ENCODE measurements around the gene ENOX2.
A peak's percentile ranks its signal among the peaks of the same experiment; 100 is the strongest.

Gene ENOX2

DNA sequence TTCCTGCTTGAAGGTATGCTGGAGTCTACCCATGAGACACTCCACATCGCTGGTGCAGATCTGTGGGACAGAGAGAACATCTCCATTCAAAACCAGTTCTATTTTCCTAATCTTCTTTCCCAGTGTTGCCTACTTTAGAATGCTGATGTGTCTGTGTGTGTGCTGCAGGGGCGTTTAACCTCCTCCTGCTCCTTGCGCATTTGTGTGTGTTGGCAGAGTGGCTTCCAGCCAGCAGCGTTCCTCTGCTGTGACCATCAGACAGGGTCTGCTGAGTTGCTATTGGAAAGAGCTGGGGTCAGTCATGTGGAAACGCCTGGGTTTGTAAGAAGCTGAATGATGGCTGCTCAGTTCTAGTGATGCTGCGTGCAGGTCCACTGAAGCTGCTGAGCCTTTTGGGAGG is 277.6 kb downstream of the ENOX2 start:
- DNase-seq (ENCODE audit: low spot score), result no peak

DNA sequence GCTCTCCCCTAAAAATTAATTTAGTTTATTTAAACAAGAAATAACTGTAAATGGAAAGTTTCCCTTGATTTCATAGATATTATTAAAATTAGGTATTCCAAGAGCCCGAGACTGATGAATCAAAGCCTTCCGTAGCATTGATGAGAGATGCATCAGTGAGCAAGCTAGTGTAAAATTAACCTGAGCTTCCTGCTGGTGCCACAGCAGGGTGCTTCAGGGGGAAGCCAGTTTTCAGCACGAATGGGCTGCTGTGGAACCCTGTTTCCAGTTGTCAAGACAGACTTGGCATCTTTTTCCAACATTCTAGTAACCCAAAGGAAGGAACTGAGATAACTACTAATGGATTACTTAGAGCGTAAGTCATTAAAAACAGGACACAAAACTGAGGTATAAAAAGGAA is 279.5 kb downstream of the ENOX2 start:
- DNase-seq (ENCODE audit: low spot score), result no peak

GRCh38 chrX:130615941-130616340 is 287.1 kb downstream of the ENOX2 start:
- DNase-seq (ENCODE audit: low spot score), result no peak

DNA sequence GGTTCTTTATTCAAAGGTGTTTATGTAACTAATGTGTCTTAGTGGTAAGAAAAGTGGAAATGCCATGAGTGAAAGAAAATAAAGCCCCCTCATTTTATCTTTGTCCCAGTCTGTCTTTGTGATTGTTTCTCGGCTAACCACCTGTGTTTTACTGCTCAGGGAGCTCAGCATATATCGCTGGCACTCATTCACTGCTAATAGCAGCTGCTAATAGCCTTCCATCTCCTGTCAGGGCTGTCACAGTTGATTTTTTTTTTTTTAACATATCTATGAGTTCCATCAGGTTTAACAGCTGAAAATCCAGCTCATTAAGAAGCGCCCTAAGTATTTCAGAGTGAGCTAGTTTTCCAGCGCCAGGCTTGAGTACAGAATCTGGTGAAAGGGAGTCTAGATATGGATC is 295.6 kb downstream of the ENOX2 start:
- no peak for DNase-seq (ENCODE audit: low spot score)

DNA sequence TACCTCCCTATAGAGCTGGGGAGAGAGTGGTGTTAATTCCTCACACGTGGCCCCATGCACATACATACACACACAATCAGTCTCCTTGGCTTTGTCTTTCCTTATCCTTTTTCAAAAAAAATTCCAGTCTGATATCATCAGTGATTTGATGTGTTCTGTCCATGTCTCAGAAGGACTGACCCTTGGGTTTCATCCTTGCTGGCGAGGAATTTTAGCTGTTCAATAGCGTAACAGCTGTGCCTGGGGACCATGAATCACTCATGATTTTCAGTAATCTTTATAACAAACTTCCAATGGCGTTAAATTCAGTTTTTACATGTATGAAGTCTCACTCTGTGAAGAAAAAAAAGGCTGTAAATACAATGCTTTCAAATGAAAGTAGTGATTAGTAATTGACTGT is 296.6 kb downstream of the ENOX2 start:
- no peak for DNase-seq (ENCODE audit: low spot score)

DNA sequence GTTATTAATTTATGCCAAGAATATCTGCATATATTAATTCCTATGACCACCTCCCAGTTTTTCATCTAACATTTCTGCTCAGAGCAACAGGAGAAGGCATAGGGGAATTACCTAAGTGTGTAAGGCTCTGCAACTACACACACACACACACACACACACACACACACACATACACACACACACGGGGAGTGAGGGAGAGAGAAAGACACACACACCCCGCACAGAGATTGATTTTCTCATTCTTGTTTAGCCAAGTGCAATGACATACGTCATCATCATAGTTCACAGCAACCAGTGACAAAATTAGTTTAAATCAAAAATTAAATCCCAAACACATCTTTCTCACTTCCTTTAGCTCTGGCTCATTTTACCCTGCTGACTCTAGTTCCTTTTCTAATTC is 298.1 kb downstream of the ENOX2 start:
- no peak for DNase-seq (ENCODE audit: low spot score)

DNA sequence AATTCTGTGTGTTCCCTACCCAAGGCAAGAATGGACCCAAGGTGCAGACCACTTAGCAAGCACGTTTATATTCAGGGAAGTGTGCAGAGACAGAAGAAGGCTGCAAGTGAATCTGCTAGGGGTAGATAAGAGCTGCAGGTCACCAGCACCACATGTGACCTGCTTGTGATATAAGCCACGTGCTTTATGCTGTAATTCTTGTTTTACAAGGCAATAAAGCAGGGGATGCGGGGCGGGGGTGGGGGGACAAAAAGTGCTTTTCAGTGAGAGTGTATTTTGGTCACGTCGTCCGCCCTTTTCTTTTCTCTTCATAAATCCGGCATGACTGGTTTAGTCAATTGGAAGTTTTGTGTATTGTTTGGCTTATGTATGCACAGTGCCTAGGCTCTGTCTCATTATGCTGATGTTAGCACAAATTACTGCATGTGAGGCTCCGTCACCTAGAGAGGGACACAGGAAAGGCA is 308.5 kb downstream of the ENOX2 start:
- DNase-seq (ENCODE audit: low spot score), result no peak

DNA sequence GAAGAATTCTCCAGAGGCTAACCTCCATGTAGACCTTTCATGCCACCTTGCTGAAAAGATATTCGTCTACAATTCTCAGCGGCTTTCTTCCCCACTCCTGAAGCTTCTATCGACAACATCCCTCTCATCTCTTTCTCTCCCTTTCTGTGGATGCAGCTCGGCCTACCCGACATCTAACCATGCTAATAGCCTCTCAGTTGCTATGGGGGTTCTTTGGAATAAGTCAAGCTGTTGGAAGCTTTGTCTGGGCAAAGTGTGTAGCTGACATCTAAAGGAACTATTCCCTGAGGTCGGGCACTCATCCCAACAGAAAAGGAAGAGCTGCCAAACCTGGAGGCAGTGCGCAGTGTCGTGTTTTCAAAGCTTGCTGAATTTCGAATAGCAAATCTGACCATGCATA is 309.1 kb downstream of the ENOX2 start:
- DNase-seq (ENCODE audit: low spot score), result no peak

DNA sequence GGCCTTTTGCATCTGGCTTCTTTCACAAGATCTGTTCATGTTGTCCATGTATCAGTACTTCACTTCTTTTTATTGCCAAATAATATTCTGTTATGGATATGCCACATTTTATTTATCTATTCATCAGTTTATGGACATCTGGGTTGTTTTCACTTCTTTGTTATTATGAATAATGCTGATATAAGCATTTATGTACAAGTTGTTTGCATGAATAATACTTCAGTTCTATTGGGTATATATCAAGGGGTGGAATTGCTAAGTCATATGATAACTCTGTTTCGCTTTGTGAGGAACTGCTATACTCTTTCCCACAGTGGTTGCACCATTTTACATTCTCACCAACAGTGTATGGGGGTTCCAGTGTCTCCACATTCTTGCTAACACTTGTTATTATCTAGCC is 310.8 kb downstream of the ENOX2 start:
- DNase-seq (ENCODE audit: low spot score), result no peak

DNA sequence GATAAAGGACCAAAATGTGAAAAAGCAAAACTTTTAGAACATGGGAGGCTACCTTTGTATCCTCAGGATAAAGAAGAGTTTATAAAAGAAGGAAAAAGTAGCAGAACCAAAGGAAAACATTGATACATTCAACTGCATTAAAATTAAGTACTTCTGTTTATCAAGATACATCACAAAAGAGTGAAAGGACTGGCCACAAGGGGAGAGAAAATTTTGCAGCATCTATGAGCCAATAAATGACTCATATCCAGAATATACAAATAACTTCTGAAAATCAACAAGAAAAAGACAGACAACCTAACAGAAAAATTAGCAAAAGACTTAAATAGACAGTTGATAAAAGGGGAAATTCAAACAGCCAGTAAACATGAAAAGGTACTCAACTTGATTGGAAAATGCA is 324.1 kb downstream of the ENOX2 start:
- DNase-seq (ENCODE audit: low spot score), result no peak

DNA sequence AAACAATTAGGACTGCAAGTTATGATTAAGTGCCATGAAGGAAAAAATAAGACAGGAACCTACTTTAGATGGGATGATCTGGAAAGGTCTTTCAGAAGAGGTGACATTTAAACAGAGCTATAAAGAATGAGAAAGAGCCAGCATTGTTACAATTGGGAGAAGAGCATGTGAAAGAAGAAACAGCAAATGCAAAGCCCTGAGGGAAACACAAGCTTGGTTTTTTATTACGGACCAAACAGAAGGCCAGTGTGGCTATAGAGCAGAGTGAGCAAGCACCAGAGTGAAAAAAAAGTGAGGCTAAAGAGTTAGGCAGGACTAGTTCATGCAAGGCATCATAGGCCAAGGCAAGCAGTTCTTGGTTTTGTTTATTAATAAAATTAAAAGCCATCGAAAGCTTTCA is 325.6 kb downstream of the ENOX2 start:
- no peak for DNase-seq (ENCODE audit: low spot score)

DNA sequence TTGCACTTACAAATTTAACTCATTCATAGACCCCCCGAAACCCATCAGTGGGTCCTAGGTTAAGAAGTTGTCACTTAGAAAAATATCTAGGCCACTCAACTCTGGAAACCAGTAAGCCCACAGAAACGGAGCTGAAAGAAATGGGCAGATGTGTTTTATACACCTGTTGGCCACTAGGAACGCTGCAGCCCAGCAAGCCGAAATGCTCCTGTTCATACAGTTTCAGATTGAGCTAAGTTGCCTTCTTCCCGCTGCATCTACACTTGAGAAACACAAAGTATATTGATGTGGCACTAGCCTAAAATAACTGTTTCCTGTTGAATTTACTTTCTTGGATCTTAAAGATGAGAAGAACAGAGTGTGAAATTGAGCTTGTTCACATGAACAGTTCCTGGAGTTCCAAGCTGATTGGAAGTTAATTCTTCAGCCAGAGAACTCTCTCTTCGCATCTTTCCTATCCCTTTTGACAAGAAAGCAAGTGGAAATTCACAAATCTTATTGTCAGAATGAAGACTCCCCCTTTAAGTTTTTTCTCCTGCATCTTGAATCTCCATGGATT is 327.1 kb downstream of the ENOX2 start:
- DNase-seq (ENCODE audit: low spot score), result peak; percentile 43
